Peyer's patch (tissue), 4 donors: Measurements from ENCODE around the gene TP73. TPM values are rescaled to one million over a fixed set of nuclear protein-coding genes. Genes with fewer than 3 reads are reported as not detected.

Source experiments
- DNase-seq, 3 donors: peaks; one replicate each; pipeline ENCODE4 v3.0.0-alpha.2; 2017 to 2019
- H3K27ac ChIP-seq, 4 donors: fragments of 200-600 bp; sonication (generic); one replicate each; pipeline ENCODE4 v1.5.1; 2016 to 2019
- H3K27me3 ChIP-seq, 2 donors: fragments of 200-600 bp; sonication (generic); one replicate each; pipeline ENCODE4 v1.5.1; 2019
- H3K36me3 ChIP-seq, 3 donors: fragments of 200-600 bp; sonication (generic); one replicate each; pipeline ENCODE4 v1.5.1; 2016 to 2019
- H3K4me1 ChIP-seq, 4 donors: fragments of 200-600 bp; sonication (generic); one replicate each; pipeline ENCODE4 v1.5.1; 2016 to 2019
- H3K4me3 ChIP-seq, 4 donors: fragments of 200-600 bp; sonication (generic); 1 replicate in 3 of 4; 2 replicates in 1 of 4; pipeline ENCODE4 v1.5.1; 2016 to 2019; ENCODE audit warnings: mild to moderate bottlenecking in 1 of 4
- H3K9me3 ChIP-seq, 4 donors: fragments of 200-600 bp; sonication (generic); one replicate each; pipeline ENCODE4 v1.5.1; 2016 to 2019; ENCODE audit warnings: mild to moderate bottlenecking in 1 of 4
- CTCF ChIP-seq, 6 experiments: fragments of 450-650 bp in 4 of 6; fragments of 200-600 bp in 2 of 6; sonication (generic) in 1 of 6; IDR thresholded peaks; one replicate each; pipeline ENCODE4 v1.5.1; 2017 to 2019; ENCODE audit warnings: antibody characterized with exemption in 6 of 6, mild to moderate bottlenecking in 3 of 6, moderate library complexity in 1 of 6
- POLR2A ChIP-seq, 2 donors: fragments of 450-650 bp; IDR thresholded peaks; one replicate each; pipeline ENCODE4 v1.5.1; 2017; ENCODE audit warnings: antibody characterized with exemption in 2 of 2, mild to moderate bottlenecking in 2 of 2, moderate library complexity in 2 of 2
- total RNA-seq, 4 donors: library from RNA; depleted of rRNA; stranded (reverse); fragments of >200 nt; gene quantifications; one replicate each; pipeline ENCODE4 v1.1.0, GENCODE V29; 2016

The TP73 gene
- total RNA-seq, 4 donors from 2014 or later: 0.38 TPM; not detected in 3

- Histone ChIP-seq H3K4me1 (peaks cover 0 to 19% (median 2%) of the 10 kb centered on the region in 4 donors), H3K27ac (no peak overlapping the region), H3K4me3 (no peak overlapping the region), H3K9me3 (no peaks in the 10 kb centered on the region), H3K27me3 (no peaks in the 10 kb centered on the region), H3K36me3 (no peaks in the 10 kb centered on the region)
- no peak for DNase-seq
- TF ChIP-seq CTCF (IDR thresholded peaks at IDR 0.05) (no peak), POLR2A (IDR thresholded peaks at IDR 0.05) (no peak)
These were observed 92.8 kb downstream of the TP73 start for GRCh38 chr1:3745071-3745470.

- H3K27me3 ChIP-seq: no peaks in the 10 kb centered on the region
- no peak for DNase-seq
- H3K4me3 ChIP-seq: no peak overlapping the region
- peaks cover 0 to 19% (median 2%) of the 10 kb centered on the region in 4 donors for H3K4me1 ChIP-seq
- no peak for TF ChIP-seq CTCF (IDR thresholded peaks at IDR 0.05)
- TF ChIP-seq POLR2A (IDR thresholded peaks at IDR 0.05): no peak
- H3K36me3 ChIP-seq: no peaks in the 10 kb centered on the region
- H3K27ac ChIP-seq: peak overlapping the region in 1 of 4 donors; percentile 81
- no peaks in the 10 kb centered on the region for H3K9me3 ChIP-seq
These were observed 93.5 kb downstream of the TP73 start for GRCh38 chr1:3745590-3746381.

GRCh38 chr1:3746389-3746829 lies 94.1 kb downstream of the TP73 start:
- Histone ChIP-seq H3K9me3 (no peaks in the 10 kb centered on the region), H3K27me3 (no peaks in the 10 kb centered on the region), H3K36me3 (no peaks in the 10 kb centered on the region), H3K4me1 (peaks cover 0 to 19% (median 2%) of the 10 kb centered on the region in 4 donors), H3K27ac (peak overlapping the region; percentile 34 to 81 (median 63)), H3K4me3 (peak overlapping the region; percentile 50 to 88 (median 72))
- TF ChIP-seq POLR2A (IDR thresholded peaks at IDR 0.05) (no peak), CTCF (IDR thresholded peaks at IDR 0.05) (no peak)
- no peak for DNase-seq

GRCh38 chr1:3746830-3747521 lies 94.7 kb downstream of the TP73 start:
- no peaks in the 10 kb centered on the region for H3K36me3 ChIP-seq
- H3K27me3 ChIP-seq: no peaks in the 10 kb centered on the region
- H3K4me3 ChIP-seq: peak overlapping the region; percentile 50 to 88 (median 72)
- H3K4me1 ChIP-seq: peaks cover 0 to 19% (median 2%) of the 10 kb centered on the region in 4 donors
- TF ChIP-seq POLR2A (IDR thresholded peaks at IDR 0.05) (no peak), CTCF (IDR thresholded peaks at IDR 0.05) (no peak)
- H3K9me3 ChIP-seq: no peaks in the 10 kb centered on the region
- peak overlapping the region; percentile 34 to 81 (median 63) for H3K27ac ChIP-seq
- peak; percentile 88 to 95 (median 89) for DNase-seq

- DNase-seq: no peak
- H3K4me1 ChIP-seq: peaks cover 0 to 19% (median 2%) of the 10 kb centered on the region in 4 donors
- no peaks in the 10 kb centered on the region for H3K9me3 ChIP-seq
- no peaks in the 10 kb centered on the region for H3K36me3 ChIP-seq
- peak overlapping the region in 3 of 4 donors; percentile 62 to 81 (median 64) for H3K27ac ChIP-seq
- H3K4me3 ChIP-seq: peak overlapping the region; percentile 50 to 88 (median 72)
- H3K27me3 ChIP-seq: no peaks in the 10 kb centered on the region
- TF ChIP-seq CTCF (IDR thresholded peaks at IDR 0.05) (no peak), POLR2A (IDR thresholded peaks at IDR 0.05) (no peak)
These were observed 95.2 kb downstream of the TP73 start for GRCh38 chr1:3747522-3747848.
